ENCODE measurements around the gene SLC5A5. TPM values are rescaled to one million over a fixed set of nuclear protein-coding genes. Genes with fewer than 3 reads are reported as not detected.

SLC5A5 gene
- total and polyA plus RNA-seq, 2 of the 4 experiments (the other 2 are of a cell fraction), result not detected

GRCh38 chr19:17872251-17873001 lies 681 bp downstream of the SLC5A5 start:
- no peak for DNase-seq
- 12% methylated on average over 27 of the region's 61 CpGs; no CpG with 5 or more reads in 1 of the 2 experiments for WGBS, 2 experiments (ENCODE audit: extremely low coverage in 2 of 2, insufficient read length in 1 of 2)

More at GRCh38 chr19:17872251-17873001, 681 bp downstream of the SLC5A5 start:
- no peak overlapping the region for H3K27ac ChIP-seq (ENCODE audit: insufficient read depth, low read length)
- no peaks in the 10 kb centered on the region; the same call in 1 of the 2 replicates for H3K9me1 ChIP-seq (ENCODE audit: insufficient read depth, low read length)
- peaks cover 53% of the 10 kb centered on the region for H3K27me3 ChIP-seq (ENCODE audit: control insufficient read depth, insufficient read depth, low read length)
- intact Hi-C loops (cut with micrococcal nuclease), result no loop called here
- no peaks in the 10 kb centered on the region for H3K79me1 ChIP-seq (ENCODE audit: low read depth in 1 of 2, low read length in 2 of 2)
- dilution Hi-C loops (cut with HindIII; ENCODE audit: low sequenced_read_pairs, unreplicated experiment), result no loop called here
- H3K4me3 ChIP-seq (ENCODE audit: insufficient read depth, low read depth, low read length), result no peak overlapping the region
- H3K18ac ChIP-seq (ENCODE audit: low read depth, low read length), result no peak overlapping the region
- no peak overlapping the region for H2BK20ac ChIP-seq (ENCODE audit: low read depth, low read length)
- no peak overlapping the region for H3K4ac ChIP-seq (ENCODE audit: low read depth, low read length)
- no peak overlapping the region for H3K4me2 ChIP-seq (ENCODE audit: low read depth, low read length)
- H4K91ac ChIP-seq (ENCODE audit: insufficient read depth, low read depth, low read length), result no peak overlapping the region
- CTCF ChIA-PET, result interaction anchor here (3.4 kb wide), 1 partner anchor 59 kb away, joined by 33 read pairs; the partner anchor contains the start of gene CCDC124
- peak overlapping the region; percentile 51 for H2AFZ ChIP-seq (replicated peaks; ENCODE audit: low read length, poor library complexity)
- H3K14ac ChIP-seq (replicated peaks; ENCODE audit: low read depth, low read length), result no peak overlapping the region
- H3K9me3 ChIP-seq (ENCODE audit: control insufficient read depth, insufficient read depth, low read length), result no peaks in the 10 kb centered on the region
- H4K5ac ChIP-seq (ENCODE audit: low read depth, low read length), result no peak overlapping the region
- no peaks in the 10 kb centered on the region for H3K36me3 ChIP-seq (ENCODE audit: control insufficient read depth, insufficient read depth, low read length)
- TF ChIP-seq RFX5 (IDR thresholded peaks at IDR 0.05; ENCODE audit: low read depth, low read length) (no peak), SMC3 (IDR thresholded peaks at IDR 0.05; ENCODE audit: low read depth, low read length) (no peak), MXI1 (IDR thresholded peaks at IDR 0.05; ENCODE audit: borderline replicate concordance, low read depth, low read length) (no peak), POLR2A (IDR thresholded peaks at IDR 0.05; ENCODE audit: low read depth, low read length) (no peak), RCOR1 (IDR thresholded peaks at IDR 0.05; ENCODE audit: insufficient replicate concordance, low read length) (no peak), NFE2L2 (IDR thresholded peaks at IDR 0.05; ENCODE audit: low read depth, low read length) (no peak), CTCF (conservative IDR thresholded peaks at IDR 0.05; ENCODE audit: low read depth, low read length) (no peak), BHLHE40 (IDR thresholded peaks at IDR 0.05; ENCODE audit: low read depth, low read length) (no peak), FOS (IDR thresholded peaks at IDR 0.05; ENCODE audit: low read depth, low read length) (no peak), MAZ (IDR thresholded peaks at IDR 0.05; ENCODE audit: borderline replicate concordance, low read depth, low read length) (no peak), CEBPB (IDR thresholded peaks at IDR 0.05; ENCODE audit: low read depth, low read length) (no peak), MAFK (IDR thresholded peaks at IDR 0.05; ENCODE audit: low read depth, low read length) (no peak), USF2 (IDR thresholded peaks at IDR 0.05; ENCODE audit: low read depth, low read length) (no peak), RAD21 (IDR thresholded peaks at IDR 0.05; ENCODE audit: low read length) (no peak)
- TF ChIP-seq, protein P1, sequence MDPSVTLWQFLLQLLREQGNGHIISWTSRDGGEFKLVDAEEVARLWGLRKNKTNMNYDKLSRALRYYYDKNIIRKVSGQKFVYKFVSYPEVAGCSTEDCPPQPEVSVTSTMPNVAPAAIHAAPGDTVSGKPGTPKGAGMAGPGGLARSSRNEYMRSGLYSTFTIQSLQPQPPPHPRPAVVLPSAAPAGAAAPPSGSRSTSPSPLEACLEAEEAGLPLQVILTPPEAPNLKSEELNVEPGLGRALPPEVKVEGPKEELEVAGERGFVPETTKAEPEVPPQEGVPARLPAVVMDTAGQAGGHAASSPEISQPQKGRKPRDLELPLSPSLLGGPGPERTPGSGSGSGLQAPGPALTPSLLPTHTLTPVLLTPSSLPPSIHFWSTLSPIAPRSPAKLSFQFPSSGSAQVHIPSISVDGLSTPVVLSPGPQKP (IDR thresholded peaks at IDR 0.05; ENCODE audit: borderline replicate concordance, low read depth, low read length), result no peak
- in situ Hi-C loops (cut with MboI; ENCODE audit: low sequenced_read_pairs), result no loop called here
- no peak overlapping the region for H2AK5ac ChIP-seq (ENCODE audit: low read depth, low read length)
- H2BK15ac ChIP-seq (ENCODE audit: low read depth, low read length), result no peak overlapping the region
- BruUV-seq (replicated peaks), result no TSS peak
- no peaks in the 10 kb centered on the region for H4K20me1 ChIP-seq (ENCODE audit: insufficient read depth, low read length)
- no peak for ATAC-seq (ENCODE audit: low read depth)
- H3K56ac ChIP-seq (ENCODE audit: extremely low read depth, insufficient read depth, low read length), result no peak overlapping the region
- H2AK9ac ChIP-seq (replicated peaks; ENCODE audit: low read depth, low read length, poor library complexity), result no peak overlapping the region
- no peak overlapping the region for H2BK120ac ChIP-seq (ENCODE audit: low read depth, low read length)
- H4K8ac ChIP-seq (ENCODE audit: low read depth in 2 of 2, low read length in 2 of 2), result no peak overlapping the region
- POLR2A ChIA-PET (ENCODE audit: unreplicated experiment), result no interaction called here
- H2BK5ac ChIP-seq (ENCODE audit: low read depth, low read length, poor library complexity, severe bottlenecking), result no peak overlapping the region
- H3K4me1 ChIP-seq (ENCODE audit: control insufficient read depth, insufficient read depth, low read length), result no peaks in the 10 kb centered on the region
- H3K23ac ChIP-seq (ENCODE audit: low read depth, low read length), result no peak overlapping the region
- no peak overlapping the region for H3K9ac ChIP-seq (ENCODE audit: low read depth, low read length)
